ENCODE data around the gene CYYR1. TPM values are rescaled to one million over a fixed set of nuclear protein-coding genes. Genes with fewer than 3 reads are reported as not detected.

Gene CYYR1
- total RNA-seq, 6 donors from 2014 or later: 5.2 to 44.6 (median 11.9) TPM

DNA sequence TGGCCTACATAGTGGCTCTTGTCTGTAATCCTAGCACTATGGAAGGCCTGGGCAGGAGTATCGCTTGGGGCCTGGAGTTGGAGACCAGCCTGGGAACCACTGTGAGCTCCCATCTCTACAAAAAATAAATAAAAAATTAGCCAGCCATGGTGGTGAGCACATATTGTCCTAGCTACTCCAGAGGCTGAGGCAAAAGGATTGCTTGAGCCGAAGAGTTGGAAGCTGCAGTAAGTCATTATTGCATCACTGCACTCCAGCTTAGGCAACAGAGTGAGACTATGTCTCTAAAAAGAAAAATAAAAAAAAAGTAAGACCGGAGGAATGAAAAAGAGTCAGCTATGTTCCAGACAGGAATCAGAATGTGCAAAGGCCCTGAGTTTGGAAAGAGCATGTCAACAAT, 115.3 kb downstream of the CYYR1 start:
- ATAC-seq (ENCODE audit: low FRiP score in 2 of 2): peak in 1 of 2 donors; percentile 60
- H3K36me3 ChIP-seq: no peaks in the 10 kb centered on the region
- no peaks in the 10 kb centered on the region for H3K4me1 ChIP-seq
- no peak for DNase-seq
- H3K9me3 ChIP-seq: no peaks in the 10 kb centered on the region
- H3K4me3 ChIP-seq: no peak overlapping the region
- no peaks in the 10 kb centered on the region for H3K27me3 ChIP-seq
- no peak overlapping the region for H3K27ac ChIP-seq
- 88% methylated on average over 3 of the region's 3 CpGs for WGBS, 2 donors
- TF ChIP-seq POLR2A (IDR thresholded peaks at IDR 0.05): no peak
- TF ChIP-seq, protein P1, sequence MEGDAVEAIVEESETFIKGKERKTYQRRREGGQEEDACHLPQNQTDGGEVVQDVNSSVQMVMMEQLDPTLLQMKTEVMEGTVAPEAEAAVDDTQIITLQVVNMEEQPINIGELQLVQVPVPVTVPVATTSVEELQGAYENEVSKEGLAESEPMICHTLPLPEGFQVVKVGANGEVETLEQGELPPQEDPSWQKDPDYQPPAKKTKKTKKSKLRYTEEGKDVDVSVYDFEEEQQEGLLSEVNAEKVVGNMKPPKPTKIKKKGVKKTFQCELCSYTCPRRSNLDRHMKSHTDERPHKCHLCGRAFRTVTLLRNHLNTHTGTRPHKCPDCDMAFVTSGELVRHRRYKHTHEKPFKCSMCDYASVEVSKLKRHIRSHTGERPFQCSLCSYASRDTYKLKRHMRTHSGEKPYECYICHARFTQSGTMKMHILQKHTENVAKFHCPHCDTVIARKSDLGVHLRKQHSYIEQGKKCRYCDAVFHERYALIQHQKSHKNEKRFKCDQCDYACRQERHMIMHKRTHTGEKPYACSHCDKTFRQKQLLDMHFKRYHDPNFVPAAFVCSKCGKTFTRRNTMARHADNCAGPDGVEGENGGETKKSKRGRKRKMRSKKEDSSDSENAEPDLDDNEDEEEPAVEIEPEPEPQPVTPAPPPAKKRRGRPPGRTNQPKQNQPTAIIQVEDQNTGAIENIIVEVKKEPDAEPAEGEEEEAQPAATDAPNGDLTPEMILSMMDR (IDR thresholded peaks at IDR 0.05): no peak
- no peak for TF ChIP-seq EP300 (IDR thresholded peaks at IDR 0.05)
- no peak for TF ChIP-seq POLR2AphosphoS5 (IDR thresholded peaks at IDR 0.05)

- no peaks in the 10 kb centered on the region for H3K9me3 ChIP-seq
- H3K27me3 ChIP-seq: no peaks in the 10 kb centered on the region
- H3K4me1 ChIP-seq: no peaks in the 10 kb centered on the region
- no peaks in the 10 kb centered on the region for H3K36me3 ChIP-seq
- H3K4me3 ChIP-seq: no peak overlapping the region
- WGBS, 2 donors: 86 to 89% methylated on average over 5 of the region's 5 CpGs
- TF ChIP-seq EP300 (IDR thresholded peaks at IDR 0.05): no peak
- no peak for TF ChIP-seq POLR2A (IDR thresholded peaks at IDR 0.05)
- TF ChIP-seq, protein P1 (IDR thresholded peaks at IDR 0.05): no peak
- no peak for TF ChIP-seq POLR2AphosphoS5 (IDR thresholded peaks at IDR 0.05)
- H3K27ac ChIP-seq: no peak overlapping the region
- DNase-seq (no peak), ATAC-seq (ENCODE audit: low FRiP score in 2 of 2) (no peak)
Measured at GRCh38 chr21:26453267-26453666, 119.8 kb downstream of the CYYR1 start.

DNA sequence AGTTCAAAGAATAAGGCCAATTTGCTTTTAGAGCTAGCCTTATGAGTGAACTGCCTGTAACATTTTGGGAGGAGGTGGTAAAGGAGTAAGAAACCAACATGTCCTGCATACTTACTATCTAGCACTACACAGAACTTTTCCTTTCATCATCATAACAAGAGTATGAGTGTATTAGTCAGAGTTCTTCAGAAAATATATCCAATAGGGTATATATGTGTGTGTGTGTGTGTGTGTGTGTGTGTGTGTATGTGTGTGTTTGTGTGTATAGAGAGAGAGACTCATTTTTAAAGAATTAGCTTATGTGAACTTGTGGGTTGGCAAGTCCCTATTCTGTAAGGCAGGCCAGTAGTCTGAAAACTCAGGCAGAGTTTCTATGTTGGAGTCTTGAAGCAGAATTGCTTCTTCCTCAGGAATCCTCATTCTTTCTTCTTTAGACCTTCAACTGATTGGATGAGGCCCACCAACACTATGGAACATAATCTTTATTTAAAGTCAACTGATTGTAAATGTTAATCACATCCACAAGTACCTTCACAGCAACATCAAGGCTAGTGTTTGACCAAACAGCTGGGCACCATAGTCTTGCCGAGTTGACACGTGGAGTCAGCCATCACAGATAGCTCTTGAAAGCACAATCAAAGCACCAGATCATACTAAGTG, 121.9 kb downstream of the CYYR1 start:
- Histone ChIP-seq H3K27ac (no peak overlapping the region), H3K9me3 (no peaks in the 10 kb centered on the region), H3K4me3 (no peak overlapping the region), H3K4me1 (no peaks in the 10 kb centered on the region), H3K27me3 (no peaks in the 10 kb centered on the region), H3K36me3 (no peaks in the 10 kb centered on the region)
- DNase-seq (no peak), ATAC-seq (ENCODE audit: low FRiP score in 2 of 2) (no peak)
- 89 to 100% methylated on average over 2 of the region's 2 CpGs for WGBS, 2 donors
- TF ChIP-seq, protein P1 (IDR thresholded peaks at IDR 0.05): no peak
- TF ChIP-seq POLR2A (IDR thresholded peaks at IDR 0.05): no peak
- no peak for TF ChIP-seq POLR2AphosphoS5 (IDR thresholded peaks at IDR 0.05)
- TF ChIP-seq EP300 (IDR thresholded peaks at IDR 0.05): no peak

- DNase-seq: no peak
Measured at GRCh38 chr21:26449161-26449560, 123.9 kb downstream of the CYYR1 start.

More at GRCh38 chr21:26449161-26449560, 123.9 kb downstream of the CYYR1 start:
- TF ChIP-seq, protein P1 (IDR thresholded peaks at IDR 0.05): no peak
- Histone ChIP-seq H3K36me3 (no peaks in the 10 kb centered on the region), H3K27me3 (no peaks in the 10 kb centered on the region), H3K9me3 (no peaks in the 10 kb centered on the region), H3K4me3 (no peak overlapping the region), H3K4me1 (no peaks in the 10 kb centered on the region), H3K27ac (no peak overlapping the region)
- WGBS, 2 donors: 55 to 70% methylated on average over 5 of the region's 5 CpGs
- ATAC-seq (ENCODE audit: low FRiP score in 2 of 2): peak in 1 of 2 donors; percentile 43

All from upper lobe of left lung (tissue), 6 donors.